Esophagus squamous epithelium (tissue), 5 donors: ENCODE results near the gene CCBE1. TPM values are rescaled to one million over a fixed set of nuclear protein-coding genes. Genes with fewer than 3 reads are reported as not detected.

Experiments used
- DNase-seq: peaks from one replicate; lab custom pipeline; 2025; lab: John Stamatoyannopoulos, UW
- H3K27ac ChIP-seq, 4 donors: fragments of 200-600 bp; sonication (generic); one replicate each; pipeline ENCODE4 v1.5.1; 2016 to 2019; ENCODE audit warnings: mild to moderate bottlenecking in 1 of 4
- H3K27me3 ChIP-seq, 4 donors: fragments of 200-600 bp; sonication (generic); 1 replicate in 3 of 4; 2 replicates in 1 of 4; pipeline versions ENCODE4 v1.5.1 to v1.6.0; 2017 to 2021; ENCODE audit warnings: antibody characterized with exemption in 1 of 4
- H3K36me3 ChIP-seq, 3 donors: fragments of 200-600 bp; sonication (generic); one replicate each; pipeline ENCODE4 v1.5.1; 2016 to 2019
- H3K4me1 ChIP-seq, 3 donors: fragments of 200-600 bp; sonication (generic); one replicate each; pipeline ENCODE4 v1.5.1; 2017 to 2019
- H3K4me3 ChIP-seq, 4 donors: fragments of 200-600 bp; sonication (generic); 1 replicate in 3 of 4; 2 replicates in 1 of 4; pipeline ENCODE4 v1.5.1; 2016 to 2019; ENCODE audit warnings: mild to moderate bottlenecking in 2 of 4, moderate library complexity in 1 of 4
- H3K9me3 ChIP-seq, 3 donors: fragments of 200-600 bp; sonication (generic); one replicate each; pipeline ENCODE4 v1.5.1; 2016 to 2019
- CTCF ChIP-seq, 6 experiments: fragments of 450-650 bp in 4 of 6; fragments of 200-600 bp in 2 of 6; sonication (generic) in 2 of 6; IDR thresholded peaks; one replicate each; pipeline ENCODE4 v1.5.1; 2016 to 2019; ENCODE audit warnings: antibody characterized with exemption in 6 of 6, mild to moderate bottlenecking in 4 of 6, moderate library complexity in 4 of 6
- POLR2A ChIP-seq, 4 donors: fragments of 450-650 bp; IDR thresholded peaks; one replicate each; pipeline ENCODE4 v1.6.1; 2017; ENCODE audit warnings: antibody characterized with exemption in 4 of 4, mild to moderate bottlenecking in 4 of 4, moderate library complexity in 3 of 4
- WGBS, 2 donors: methylation state at CpG; one replicate each; pipeline ENCODE4 v1.1.5; 2018; 5-methylcytosine and 5-hydroxymethylcytosine counted together
- intact Hi-C: fragments of 100-400 bp; cut with DNase I; formaldehyde crosslinking; loops from one replicate; pipeline ENCODE4 v1.15.0; 2022
- total RNA-seq, 4 donors: library from RNA; depleted of rRNA; stranded (reverse); fragments of >200 nt; gene quantifications; one replicate each; pipeline ENCODE4 v1.1.0, GENCODE V29; 2016
- donor health status: DM: yes; HTN: yes; CAD: no.

Gene CCBE1
- total RNA-seq, 4 donors from 2014 or later, result 0.34 to 4.6 (median 1.3) TPM

GRCh38 chr18:59619816-59620215, 77.4 kb downstream of the CCBE1 start:
- intact Hi-C loops, result no loop called here

GRCh38 chr18:59617468-59617932, 79.7 kb downstream of the CCBE1 start:
- intact Hi-C loops, result no loop called here
- TF ChIP-seq CTCF (IDR thresholded peaks at IDR 0.05) (no peak), POLR2A (IDR thresholded peaks at IDR 0.05) (no peak)
- H3K9me3 ChIP-seq, result no peaks in the 10 kb centered on the region
- no peak overlapping the region for H3K4me3 ChIP-seq
- H3K36me3 ChIP-seq, result no peaks in the 10 kb centered on the region
- no peak for DNase-seq
- H3K27ac ChIP-seq, result no peak overlapping the region
- H3K4me1 ChIP-seq, result peaks cover 0 to 14% (median 0%) of the 10 kb centered on the region in 3 donors
- no peaks in the 10 kb centered on the region for H3K27me3 ChIP-seq
- 11 to 32% methylated on average over 3 of the region's 3 CpGs for WGBS, 2 donors

More at GRCh38 chr18:59619816-59620215, 77.4 kb downstream of the CCBE1 start:
- 65 to 81% methylated on average over 3 of the region's 3 CpGs for WGBS, 2 donors
- TF ChIP-seq POLR2A (IDR thresholded peaks at IDR 0.05) (no peak), CTCF (IDR thresholded peaks at IDR 0.05) (no peak)
- Histone ChIP-seq H3K36me3 (no peaks in the 10 kb centered on the region), H3K4me3 (no peak overlapping the region), H3K27ac (no peak overlapping the region), H3K27me3 (no peaks in the 10 kb centered on the region), H3K9me3 (no peaks in the 10 kb centered on the region), H3K4me1 (peaks cover 0 to 26% (median 3%) of the 10 kb centered on the region in 3 donors)
- no peak for DNase-seq

GRCh38 chr18:59616501-59616900, 80.7 kb downstream of the CCBE1 start:
- H3K36me3 ChIP-seq, result no peaks in the 10 kb centered on the region
- intact Hi-C loops, result no loop called here
- no peaks in the 10 kb centered on the region for H3K27me3 ChIP-seq
- peaks cover 0 to 21% (median 0%) of the 10 kb centered on the region in 3 donors for H3K4me1 ChIP-seq
- H3K27ac ChIP-seq, result no peak overlapping the region
- no peak for DNase-seq
- WGBS, 2 donors, result 42 to 61% methylated on average over 4 to 6 of the region's 6 CpGs
- no peak for TF ChIP-seq CTCF (IDR thresholded peaks at IDR 0.05)
- no peak for TF ChIP-seq POLR2A (IDR thresholded peaks at IDR 0.05)
- no peak overlapping the region for H3K4me3 ChIP-seq
- H3K9me3 ChIP-seq, result no peaks in the 10 kb centered on the region

- no peak overlapping the region for H3K4me3 ChIP-seq
- H3K27me3 ChIP-seq, result no peaks in the 10 kb centered on the region
- WGBS, 2 donors, result 90 to 94% methylated on average over 11 to 12 of the region's 12 CpGs
- no peaks in the 10 kb centered on the region for H3K36me3 ChIP-seq
- no peak for DNase-seq
- H3K27ac ChIP-seq, result no peak overlapping the region
- intact Hi-C loops, result no loop called here
- TF ChIP-seq POLR2A (IDR thresholded peaks at IDR 0.05) (no peak), CTCF (IDR thresholded peaks at IDR 0.05) (no peak)
- peaks cover 0 to 21% (median 0%) of the 10 kb centered on the region in 3 donors for H3K4me1 ChIP-seq
- no peaks in the 10 kb centered on the region for H3K9me3 ChIP-seq
These were observed 83.3 kb downstream of the CCBE1 start for GRCh38 chr18:59613903-59614302.

GRCh38 chr18:59612381-59612780, 84.8 kb downstream of the CCBE1 start:
- no peak for DNase-seq
- no peak for TF ChIP-seq CTCF (IDR thresholded peaks at IDR 0.05)
- no peak overlapping the region for H3K27ac ChIP-seq
- no peaks in the 10 kb centered on the region for H3K9me3 ChIP-seq
- no peaks in the 10 kb centered on the region for H3K27me3 ChIP-seq
- H3K4me3 ChIP-seq, result no peak overlapping the region
- H3K4me1 ChIP-seq, result peaks cover 0 to 17% (median 0%) of the 10 kb centered on the region in 3 donors
- intact Hi-C loops, result no loop called here
- H3K36me3 ChIP-seq, result no peaks in the 10 kb centered on the region
- 26 to 60% methylated on average over 1 of the region's 1 CpG for WGBS, 2 donors
